ENCODE data around the gene BPIFB1.

Gene BPIFB1

DNA sequence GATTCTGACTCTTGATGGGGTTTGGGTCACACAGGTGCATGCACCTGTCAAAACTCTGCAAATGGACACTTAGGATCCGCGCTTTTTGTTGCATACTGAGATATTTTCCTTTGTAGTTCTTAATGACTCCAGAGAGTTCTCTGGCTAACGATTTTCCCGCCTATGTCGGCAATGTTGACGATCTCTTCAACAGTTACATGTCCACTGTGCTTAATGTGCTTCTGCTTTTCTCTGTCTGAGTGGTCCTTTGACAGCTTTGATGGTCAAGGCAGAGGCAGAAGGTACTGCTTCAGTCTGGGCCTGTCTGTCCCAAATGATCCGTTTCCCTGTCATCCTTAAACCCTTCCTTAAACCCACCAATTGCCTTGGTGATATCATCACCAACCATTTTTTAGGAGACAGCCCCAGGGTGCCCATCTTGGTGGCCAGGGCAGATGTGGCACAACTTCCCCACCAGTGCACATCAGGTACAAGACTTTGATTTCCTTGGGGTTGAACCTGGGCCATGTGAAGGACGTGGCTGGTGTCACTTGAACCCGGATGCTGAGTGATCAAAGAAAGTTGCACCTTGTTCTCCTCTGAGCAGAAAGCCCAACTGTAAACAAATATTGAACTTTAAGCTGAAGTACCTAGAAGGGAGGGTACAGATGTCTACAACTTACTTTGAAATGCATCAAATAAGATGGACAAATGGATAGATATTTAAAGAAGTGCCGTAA is 10.7 kb upstream of the BPIFB1 start:
- Histone ChIP-seq H3K27ac (no peak overlapping the region), H3K4me3 (no peak overlapping the region)
- TF ChIP-seq, protein P1, sequence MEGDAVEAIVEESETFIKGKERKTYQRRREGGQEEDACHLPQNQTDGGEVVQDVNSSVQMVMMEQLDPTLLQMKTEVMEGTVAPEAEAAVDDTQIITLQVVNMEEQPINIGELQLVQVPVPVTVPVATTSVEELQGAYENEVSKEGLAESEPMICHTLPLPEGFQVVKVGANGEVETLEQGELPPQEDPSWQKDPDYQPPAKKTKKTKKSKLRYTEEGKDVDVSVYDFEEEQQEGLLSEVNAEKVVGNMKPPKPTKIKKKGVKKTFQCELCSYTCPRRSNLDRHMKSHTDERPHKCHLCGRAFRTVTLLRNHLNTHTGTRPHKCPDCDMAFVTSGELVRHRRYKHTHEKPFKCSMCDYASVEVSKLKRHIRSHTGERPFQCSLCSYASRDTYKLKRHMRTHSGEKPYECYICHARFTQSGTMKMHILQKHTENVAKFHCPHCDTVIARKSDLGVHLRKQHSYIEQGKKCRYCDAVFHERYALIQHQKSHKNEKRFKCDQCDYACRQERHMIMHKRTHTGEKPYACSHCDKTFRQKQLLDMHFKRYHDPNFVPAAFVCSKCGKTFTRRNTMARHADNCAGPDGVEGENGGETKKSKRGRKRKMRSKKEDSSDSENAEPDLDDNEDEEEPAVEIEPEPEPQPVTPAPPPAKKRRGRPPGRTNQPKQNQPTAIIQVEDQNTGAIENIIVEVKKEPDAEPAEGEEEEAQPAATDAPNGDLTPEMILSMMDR (IDR thresholded peaks at IDR 0.05), result no peak
- no peak for DNase-seq (ENCODE audit: low spot score)

GRCh38 chr20:33273117-33273851 is 9.7 kb upstream of the BPIFB1 start:
- no peak overlapping the region for H3K27ac ChIP-seq
- no peak overlapping the region for H3K4me3 ChIP-seq
- TF ChIP-seq, protein P1 (IDR thresholded peaks at IDR 0.05), result no peak
- no peak for DNase-seq (ENCODE audit: low spot score)

- no peak overlapping the region for H3K4me3 ChIP-seq
- TF ChIP-seq, protein P1 (IDR thresholded peaks at IDR 0.05), result no peak
- DNase-seq (ENCODE audit: low spot score), result no peak
- H3K27ac ChIP-seq, result no peak overlapping the region
Observed at GRCh38 chr20:33275215-33275614, 7.8 kb upstream of the BPIFB1 start.

GRCh38 chr20:33275871-33276270 is 7.1 kb upstream of the BPIFB1 start:
- TF ChIP-seq, protein P1 (IDR thresholded peaks at IDR 0.05), result no peak
- no peak overlapping the region for H3K27ac ChIP-seq
- H3K4me3 ChIP-seq, result no peak overlapping the region
- DNase-seq (ENCODE audit: low spot score), result no peak

DNA sequence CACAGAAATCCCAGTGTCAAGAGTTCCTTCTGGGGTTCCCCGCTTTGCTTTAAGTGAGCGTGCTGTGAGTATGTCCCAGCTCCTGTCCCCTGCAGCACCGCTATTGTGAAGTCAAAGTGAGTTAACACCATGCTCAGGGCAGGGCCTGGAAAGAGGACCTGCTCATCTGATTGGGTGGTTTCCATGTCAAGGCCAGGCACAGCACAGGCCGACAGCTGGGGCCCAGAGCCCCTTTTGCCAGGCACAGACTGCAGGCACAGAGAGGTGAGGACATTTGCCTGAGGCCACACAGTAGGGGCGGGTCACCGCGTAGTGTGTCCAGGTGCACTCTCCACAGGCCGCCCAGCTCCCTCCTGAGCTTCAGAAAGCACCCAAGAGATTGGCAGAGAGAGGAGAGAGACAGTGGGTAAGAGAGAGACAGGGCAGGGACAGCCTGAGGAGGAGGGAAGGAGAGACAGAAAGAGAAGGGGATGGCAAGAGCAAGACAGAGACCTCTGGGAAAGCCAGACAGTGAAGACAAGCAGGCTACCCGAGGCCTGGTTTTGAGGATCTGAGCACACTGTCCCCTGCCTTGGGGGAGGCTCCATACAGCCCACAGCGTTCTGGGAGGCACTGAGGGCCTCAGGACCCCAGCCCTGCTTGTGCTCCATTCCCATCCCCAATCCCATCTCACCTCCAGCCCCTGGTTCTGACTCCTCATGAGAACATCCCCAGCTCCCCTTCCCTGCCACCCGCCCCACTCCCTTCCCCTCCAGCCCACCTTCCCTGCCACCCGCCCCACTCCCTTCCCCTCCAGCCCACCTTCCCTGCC is 6.5 kb upstream of the BPIFB1 start:
- Histone ChIP-seq H3K4me3 (no peak overlapping the region), H3K27ac (no peak overlapping the region)
- TF ChIP-seq, protein P1 (IDR thresholded peaks at IDR 0.05), result no peak
- no peak for DNase-seq (ENCODE audit: low spot score)

DNA sequence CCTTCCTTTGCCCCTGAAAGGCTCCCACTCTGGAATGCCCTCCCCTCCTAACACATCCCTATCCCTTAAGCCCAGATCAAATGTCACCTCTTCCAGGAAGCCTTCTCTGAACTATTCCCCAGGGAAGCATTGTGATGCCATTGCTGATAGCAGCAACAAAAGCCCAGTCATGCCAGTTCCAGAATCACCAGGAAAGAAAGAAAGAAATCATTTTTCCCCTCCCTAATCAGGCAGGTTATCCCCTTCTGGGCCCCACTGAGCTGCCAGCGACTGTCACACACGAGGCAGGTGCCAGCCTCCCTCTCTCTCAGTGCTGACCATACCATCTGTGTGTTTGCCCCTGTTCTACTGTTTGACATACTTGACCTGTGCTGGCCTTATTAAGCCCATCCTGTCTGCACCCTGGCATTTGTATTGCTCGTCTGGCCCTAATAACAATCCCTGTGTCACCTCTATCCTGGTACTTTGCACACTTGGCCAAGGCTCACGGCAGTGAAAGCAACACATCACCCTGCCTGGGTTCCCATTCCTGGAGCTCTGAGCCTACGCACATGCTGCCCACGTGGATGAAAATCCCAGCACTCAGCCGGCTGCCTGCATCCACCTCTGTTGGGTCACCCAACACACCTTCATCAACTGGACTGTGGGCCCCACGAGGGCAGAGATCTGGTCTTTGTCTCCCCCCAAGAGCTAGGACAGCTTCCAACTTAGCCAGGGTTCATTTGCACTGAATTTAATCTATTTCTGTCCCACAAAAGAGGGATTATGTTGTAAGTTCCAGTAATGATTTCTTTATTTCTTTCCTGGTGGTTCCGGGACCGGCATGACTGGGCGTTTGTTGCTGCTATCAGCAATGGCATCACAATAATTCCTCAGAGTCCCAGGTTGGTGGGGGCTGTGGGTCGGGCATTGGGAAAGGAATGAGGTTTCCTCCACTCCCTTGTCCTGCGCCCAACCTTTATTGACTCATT is 5.3 kb upstream of the BPIFB1 start:
- DNase-seq (ENCODE audit: low spot score), result no peak
- Histone ChIP-seq H3K27ac (no peak overlapping the region), H3K4me3 (no peak overlapping the region)
- TF ChIP-seq, protein P1 (IDR thresholded peaks at IDR 0.05), result no peak

Measured in coronary artery (tissue), 2 donors.